ENCODE data around the gene ADCY5.

ADCY5 gene

DNA sequence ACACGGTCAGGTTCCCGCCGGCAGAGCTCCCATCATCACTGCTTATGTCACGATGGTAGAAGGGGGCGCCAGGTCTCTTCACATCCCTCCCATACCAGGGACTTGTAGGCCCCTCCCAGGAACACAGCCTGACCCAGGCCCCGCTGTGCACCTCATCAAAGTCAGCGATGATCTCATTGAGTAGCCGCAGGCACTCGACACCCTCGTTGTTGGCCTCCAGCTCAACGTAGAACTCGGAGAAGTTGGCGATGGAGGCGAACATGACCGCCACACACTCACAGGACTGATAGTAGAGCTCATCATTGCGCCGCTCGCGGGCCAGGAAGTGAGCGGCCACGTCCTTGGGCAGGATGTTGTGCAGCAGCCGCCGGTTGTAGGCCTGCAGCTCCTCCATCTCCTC is 157.9 kb downstream of the ADCY5 start:
- DNase-seq, result no peak

DNA sequence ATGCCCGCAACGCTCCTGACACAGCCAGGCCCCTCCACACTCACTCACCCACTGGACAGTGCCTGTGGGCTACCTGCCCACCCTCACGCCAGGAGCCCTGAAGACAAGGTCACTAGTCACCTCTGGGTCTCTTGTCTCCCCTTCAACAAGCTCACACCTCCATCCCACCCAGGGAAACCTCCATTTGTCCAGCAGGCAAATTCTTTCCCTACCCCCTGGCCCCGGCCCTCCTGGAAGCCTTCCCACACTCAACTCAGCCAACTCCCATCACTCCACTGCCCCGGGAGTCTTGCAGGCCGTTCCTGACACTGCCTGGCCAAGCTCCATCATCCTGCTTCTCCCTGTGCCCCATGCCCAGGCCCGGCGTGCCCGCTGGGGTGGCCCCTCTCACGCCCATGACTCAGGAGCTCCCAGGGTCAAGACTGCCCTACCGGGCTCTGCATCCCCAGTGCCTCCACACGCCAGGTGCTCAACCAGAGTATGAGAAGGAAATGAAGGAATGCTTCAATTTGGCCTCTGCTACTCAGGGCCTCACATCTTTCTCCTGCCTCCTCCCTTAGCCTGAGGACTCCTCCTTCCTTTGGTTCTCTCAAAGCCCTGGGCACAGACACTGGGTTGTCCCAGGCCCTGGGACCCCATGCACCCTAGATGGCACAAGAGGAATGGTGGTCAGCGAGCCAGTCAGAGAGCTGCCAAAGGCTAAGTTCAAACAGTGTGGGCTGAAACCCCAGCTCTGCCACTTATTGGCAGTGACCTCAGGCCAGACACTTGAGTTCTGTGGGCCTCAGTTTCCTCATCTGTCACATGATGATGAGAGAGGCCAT is 158.6 kb downstream of the ADCY5 start:
- no peak for DNase-seq

DNA sequence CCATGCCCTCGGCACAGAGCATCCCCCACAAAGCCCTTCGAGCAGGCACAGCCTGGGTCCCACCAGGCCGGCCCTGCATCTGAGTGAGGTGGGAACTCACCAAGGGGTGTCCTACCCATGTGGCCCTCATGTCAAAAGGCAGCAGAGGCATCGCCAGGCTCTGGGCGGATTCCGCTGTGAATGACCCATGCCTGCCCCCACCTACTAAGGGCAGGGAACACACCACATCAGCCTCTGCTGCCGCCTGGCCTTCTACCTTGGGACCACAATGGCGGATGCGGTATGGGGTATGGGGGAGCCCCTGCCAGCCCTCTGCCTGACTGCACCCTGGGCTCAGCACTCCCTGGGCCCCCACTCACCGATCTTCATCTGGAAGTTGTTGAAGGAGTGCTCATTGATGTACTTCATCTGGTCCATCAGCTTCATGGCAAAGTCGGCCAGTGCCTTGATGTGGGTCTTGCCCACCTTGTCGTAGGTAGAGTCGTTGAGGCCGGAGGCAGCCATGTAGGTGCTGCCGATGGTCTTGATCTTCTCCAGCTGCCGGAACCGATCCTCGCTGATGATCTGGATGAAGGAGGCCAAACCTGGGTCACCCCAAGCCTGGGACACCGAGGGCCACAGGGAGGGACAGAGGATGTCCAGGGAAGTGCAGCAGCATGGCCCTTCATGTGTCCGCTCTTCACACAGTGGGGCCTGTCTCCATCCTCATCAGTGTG is 159.3 kb downstream of the ADCY5 start:
- DNase-seq, result no peak

DNA sequence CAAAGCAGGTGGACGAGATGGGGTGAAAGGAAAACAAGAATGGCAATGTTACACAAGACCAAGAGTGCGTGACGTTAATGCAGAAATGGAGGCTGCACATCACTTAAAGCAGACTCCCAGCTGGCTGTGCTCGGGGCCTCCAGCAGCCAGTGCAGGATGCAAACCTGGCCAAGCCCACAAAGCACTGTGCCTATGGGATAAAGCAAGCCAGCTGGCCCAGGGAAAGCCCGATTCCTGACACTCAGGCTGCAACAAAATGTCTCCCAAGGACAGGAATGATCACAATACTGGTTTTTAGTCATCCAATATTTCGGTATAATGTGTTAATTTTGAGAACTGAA is 161.0 kb downstream of the ADCY5 start:
- no peak for DNase-seq

DNA sequence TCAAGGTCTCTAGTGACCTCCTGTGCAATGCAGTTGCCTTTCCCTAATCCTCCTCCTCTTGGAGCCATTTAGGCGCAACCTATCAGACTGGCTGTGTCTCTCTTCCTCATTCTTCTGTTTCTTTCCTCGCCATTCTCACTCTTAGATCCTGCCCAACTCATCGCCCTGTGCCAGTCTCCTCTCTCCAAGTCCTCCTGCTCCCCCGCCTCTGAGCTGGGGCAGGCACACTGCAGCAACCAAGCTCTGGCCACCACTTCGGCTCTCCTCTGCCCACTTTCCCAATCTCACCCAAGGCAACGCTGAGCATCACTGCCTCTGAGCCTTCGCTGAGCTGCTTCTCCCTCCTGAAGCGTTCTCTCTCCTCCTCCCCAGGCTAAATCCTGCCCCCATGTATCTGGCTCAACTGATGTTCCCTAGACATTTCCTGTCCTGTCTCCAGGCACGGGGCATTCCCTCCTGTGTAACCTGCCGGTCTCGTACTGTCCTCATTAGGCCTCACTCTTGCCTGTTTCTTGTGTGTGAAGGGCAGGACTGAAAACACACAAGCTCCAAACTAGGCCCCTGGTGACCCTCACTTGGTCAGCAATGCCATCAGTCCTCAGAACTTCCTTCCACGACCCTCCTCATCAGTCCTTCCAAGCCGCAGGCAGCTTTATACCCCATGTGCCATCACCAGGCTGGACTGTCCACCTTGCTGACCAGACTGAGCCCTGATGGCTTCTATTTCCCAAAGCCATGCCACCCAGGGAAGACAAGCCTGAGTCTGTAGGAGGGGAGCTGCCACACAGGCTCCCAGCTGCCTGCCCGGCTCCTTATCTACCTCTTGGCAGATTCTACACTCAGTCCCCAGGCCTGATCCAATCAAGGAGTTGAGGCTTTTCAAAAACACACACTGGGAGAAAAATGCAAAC is 161.6 kb downstream of the ADCY5 start:
- DNase-seq, result no peak

DNA sequence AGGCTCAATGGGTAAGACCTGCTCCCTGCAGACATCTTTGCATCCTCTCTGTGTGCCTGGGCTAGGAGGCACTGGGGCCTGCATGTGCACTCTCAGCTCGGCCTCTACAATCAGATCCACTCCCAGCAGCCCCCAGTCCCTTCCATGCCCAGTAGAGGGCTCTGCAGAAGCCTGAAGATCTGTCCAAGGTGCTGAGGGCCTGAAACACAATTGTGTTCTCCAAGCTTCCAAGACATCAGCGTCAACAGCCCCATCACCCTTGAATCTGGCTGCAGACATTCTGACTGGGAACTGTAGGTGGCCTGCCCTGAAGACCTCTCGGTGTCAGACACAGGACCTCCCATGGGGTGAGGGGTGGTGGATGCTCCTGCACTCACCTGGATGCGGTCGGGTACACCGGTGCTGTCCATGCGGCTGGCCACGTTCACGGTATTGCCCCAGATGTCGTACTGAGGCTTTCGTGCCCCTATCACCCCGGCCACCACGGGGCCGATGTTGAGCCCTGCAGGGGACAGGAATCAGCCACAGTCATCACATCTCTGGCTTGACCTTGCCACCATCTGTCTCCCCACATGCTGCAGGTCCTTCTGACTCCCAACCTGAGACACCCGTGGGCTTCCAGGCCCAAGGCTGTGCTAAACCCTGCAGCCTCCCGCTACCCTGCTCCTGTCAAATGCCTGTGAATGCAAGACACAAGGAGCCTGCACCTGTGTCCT is 162.4 kb downstream of the ADCY5 start:
- peak in 6 of 56 donors; percentile 13 to 46 (median 34) for DNase-seq

DNA sequence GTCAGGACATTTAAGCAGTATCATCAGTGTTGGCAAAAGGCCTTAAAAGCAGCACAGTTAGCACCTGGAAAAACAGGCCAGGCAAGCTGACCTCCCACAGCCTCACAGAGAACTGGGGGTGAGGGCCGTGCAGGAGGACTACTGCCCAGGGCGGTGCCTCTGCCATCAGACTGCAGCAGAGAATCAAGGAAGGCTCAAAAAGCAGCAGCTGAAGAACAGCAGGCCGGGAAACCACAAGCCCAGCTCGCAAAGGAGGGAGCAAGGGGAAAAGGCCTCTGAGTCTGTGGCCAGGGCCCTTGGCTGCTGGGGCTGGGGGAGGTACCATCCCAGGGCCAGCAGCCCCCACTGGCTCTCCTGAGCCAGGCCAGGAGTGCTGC is 163.0 kb downstream of the ADCY5 start:
- DNase-seq, result no peak

DNA sequence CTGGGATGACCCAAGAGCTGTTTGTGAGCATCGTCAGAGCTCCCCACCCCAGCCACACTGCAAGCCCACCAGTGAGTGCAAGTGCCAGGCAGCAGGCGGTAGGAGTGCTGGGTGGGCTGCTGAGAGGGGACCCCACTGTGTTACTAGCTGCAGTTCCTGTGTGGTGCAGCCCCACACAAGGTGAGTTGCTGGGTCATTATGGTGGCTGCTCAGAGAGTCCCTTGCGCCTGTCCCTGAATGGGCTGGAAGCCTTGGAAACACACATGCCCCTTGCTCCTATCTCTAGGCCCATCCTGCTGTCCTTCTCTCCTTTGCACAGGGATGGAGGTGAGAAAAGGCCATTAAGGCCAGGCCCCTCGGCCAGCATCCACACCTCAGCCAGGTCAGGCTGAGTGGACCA is 163.4 kb downstream of the ADCY5 start:
- DNase-seq, result no peak

DNA sequence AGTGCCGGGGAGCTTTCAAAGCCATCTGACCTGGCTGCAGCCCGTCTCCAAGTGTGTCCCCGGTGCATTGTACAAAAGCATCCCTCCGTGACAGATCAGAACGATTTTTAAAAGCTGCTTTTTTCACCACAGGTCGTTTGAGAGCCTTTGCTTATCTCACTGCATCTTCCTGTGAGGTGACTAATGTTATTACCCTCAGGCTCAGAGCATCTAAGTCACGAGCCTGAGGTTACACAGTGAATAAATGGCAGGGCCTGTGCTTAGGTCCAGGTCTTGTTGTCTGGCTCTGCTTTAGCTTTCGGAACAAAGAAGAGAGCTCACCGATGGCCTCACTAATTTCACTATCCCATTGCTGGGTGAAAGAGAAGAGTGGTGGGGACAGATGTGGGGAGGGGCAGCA is 163.8 kb downstream of the ADCY5 start:
- DNase-seq, result no peak

DNA sequence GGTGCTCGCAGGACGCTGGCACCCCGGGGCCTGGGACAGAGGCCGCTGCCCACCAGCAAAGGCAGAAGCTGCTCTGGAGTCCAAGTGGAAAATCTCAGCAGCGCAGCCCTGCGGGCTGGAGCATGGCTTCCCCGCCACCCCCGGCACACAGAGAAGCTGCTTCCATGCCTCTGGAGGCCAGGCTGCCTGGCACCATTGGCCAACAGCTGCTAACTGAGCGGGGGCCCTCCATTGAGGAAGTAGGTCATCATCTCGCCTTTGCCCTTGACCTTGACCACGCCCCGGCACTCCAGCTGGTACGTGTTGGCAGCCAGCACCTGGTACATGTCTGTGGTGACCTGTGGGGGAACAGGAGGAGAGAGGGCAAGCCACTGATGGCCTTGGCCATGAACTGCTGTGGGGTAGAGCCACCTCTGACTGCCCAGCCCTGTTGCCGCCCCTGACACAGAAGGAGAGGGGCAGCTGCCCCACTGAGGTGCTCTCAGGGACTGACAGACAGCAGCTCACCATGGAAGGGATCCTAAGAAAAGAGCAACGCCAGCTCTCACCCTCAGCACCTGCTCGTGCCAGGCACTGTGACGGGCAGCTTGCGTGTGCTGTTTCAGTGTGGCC is 164.4 kb downstream of the ADCY5 start:
- DNase-seq, result no peak

DNA sequence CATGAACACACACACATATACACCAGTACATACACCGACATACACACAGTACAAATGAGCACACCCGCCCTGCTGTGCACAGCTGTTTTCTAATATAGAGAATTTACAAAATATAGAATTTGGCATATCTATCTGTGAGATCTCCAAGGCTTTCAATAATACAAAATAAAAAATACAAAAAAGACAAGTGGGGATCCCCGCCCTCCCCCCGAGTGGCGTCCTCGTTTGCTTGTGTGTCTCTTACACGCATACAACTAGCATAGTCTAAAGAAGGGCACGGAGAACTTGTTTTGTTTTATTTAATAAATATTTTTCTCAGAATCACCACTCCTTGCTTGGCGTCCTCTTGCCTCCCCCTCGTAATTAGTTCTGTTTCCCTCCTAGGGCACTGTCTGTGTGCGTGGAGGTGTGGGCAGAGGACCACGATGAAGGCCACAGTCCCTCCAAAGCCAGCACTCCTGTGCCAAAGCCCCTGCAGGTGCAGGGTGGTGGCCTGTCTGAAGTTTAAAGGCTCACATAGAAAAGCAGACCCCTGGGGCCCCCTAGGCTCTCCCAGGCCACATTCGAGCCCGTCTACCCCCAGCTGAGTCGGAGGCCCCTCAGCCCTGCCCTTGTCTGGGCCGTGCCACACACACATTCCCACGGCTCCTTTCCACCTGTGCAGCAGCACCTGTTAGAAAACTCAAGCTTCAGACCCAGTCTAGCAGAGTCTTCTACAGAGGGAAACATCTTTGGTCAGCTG is 165.1 kb downstream of the ADCY5 start:
- DNase-seq, result no peak

DNA sequence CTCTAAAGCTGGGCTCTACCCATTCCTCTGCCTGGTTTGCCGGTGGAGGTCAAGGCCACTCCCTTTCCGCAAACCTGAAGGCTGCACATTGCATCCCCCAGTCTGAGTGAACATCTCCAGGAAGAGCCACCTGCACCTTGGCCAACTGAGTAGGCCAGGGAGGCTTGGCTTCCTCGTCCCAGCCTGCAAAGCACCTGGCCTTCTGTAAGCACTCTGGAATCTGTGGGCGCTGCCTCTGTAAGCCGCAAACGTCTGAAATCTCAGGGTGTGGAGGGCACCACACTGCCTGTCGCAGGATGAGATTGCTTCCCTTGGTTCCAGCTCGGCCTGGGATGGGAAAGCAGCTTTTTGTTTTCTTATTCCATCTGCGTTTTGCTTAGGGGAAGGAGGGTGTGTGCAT is 165.8 kb downstream of the ADCY5 start:
- DNase-seq, result no peak

DNA sequence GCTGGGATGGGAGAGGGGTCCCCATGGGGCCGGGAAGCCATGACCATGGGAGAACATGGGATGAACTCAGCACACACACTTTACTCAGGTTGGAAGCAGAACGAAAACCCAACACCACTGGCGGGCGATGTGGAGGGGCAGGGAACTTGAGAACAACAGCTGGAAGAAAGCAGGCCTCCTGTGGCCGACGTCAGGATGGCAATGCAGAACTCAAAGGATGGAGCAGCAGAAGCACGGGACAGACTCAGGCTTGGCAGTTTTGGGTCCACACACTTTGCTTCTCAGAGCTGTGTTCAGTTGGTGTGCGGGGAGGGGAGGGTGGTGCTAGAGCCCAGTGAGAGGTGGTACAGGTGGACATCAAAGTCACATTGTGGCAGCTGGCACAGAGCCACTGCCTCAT is 166.4 kb downstream of the ADCY5 start:
- no peak for DNase-seq

DNA sequence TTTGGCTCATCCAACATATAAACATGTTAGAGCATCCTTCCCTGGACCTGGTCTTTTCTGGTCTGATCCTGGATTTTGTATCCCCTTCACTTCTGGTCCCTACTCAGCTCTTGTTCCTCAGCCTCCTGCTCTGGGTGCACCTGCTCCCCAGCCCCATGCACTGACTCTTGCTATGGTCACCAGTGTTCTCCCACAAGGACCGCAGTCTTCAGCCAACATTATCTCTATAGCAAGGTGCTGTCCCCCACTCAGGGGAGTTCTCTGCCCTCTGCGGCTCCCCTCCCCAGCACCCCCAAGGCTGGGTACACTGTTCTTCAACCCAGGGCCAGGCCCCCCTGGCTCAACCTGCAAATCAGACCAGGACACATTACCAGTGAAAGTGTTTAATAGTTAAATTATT is 167.0 kb downstream of the ADCY5 start:
- DNase-seq, result no peak

DNA sequence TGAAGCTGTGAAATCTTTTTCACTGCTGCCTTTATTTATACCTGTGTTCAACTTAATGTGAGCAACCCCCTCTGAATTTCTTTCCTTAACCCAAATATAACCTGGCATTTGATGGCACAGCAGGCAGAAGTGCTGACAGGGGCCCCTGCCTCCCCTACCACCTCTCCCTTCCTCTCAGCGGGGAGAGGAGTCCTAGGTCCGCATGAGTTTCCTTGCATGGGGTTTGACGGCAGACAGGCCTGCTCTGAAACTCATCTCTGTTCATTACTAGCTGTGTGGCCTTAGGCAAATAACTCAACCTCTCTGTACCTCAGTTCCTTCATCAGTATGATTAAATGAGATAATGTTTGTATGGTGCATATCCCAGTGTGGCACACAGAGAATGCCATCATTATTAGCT is 167.5 kb downstream of the ADCY5 start:
- no peak for DNase-seq

DNA sequence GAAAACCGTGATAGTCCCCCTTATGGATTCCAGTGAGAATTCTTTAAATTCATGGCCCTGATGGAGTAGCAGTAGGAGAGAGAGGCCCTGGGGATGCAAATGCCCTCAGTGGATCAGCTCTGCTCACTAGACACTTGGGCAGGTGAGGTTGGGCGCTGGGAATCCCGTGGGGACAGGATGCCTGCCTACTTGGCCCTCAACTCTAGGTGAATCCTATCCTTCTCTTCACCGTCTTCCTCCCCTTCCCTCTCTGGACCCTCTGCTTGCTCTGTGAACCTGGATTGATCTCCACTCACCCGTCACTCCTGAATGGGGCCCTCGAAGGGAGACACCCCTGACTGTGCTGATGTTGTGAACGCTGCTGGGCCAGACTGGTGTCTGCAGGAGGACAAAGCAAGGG is 169.8 kb downstream of the ADCY5 start:
- no peak for DNase-seq

DNA sequence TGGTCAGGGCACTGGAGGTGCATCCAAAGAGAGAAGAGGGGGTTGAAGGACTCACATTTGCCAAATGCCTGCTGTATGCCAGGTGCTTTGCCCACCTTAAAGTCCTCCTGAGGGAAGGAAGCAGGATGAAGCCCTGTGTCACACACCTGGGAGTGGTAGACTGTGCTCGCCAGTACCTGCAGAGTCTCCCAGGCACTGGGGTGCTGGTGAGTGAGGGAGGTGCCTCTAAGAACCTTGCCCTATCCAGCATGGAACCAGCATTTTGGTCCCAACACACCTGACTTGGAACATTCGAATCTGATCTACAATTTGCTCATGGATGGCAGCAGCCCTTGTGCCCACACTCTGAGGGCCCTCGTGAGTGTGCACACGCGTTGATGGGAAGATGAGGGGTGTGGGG is 170.4 kb downstream of the ADCY5 start:
- peak in 1 of 56 donors; percentile 27 for DNase-seq

DNA sequence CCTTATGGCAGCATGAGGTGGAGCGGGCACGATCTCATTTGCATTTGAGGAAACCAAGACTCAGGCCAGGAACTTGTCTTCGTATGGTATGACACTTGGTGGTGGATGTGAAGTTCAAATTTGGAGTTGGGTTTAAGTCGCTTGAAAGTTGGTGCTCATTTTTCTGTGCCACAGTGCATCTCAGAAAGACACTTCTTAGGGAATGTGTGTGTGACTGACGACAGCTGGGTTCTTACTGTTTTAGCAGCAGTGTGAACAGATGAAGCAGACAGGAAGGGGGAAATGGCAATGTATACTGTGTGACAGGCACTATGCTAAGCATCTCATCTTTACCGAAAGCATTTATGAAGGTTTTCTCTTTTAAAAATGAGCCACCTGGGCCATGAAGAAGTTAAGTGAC is 171.8 kb downstream of the ADCY5 start:
- DNase-seq, result no peak

DNA sequence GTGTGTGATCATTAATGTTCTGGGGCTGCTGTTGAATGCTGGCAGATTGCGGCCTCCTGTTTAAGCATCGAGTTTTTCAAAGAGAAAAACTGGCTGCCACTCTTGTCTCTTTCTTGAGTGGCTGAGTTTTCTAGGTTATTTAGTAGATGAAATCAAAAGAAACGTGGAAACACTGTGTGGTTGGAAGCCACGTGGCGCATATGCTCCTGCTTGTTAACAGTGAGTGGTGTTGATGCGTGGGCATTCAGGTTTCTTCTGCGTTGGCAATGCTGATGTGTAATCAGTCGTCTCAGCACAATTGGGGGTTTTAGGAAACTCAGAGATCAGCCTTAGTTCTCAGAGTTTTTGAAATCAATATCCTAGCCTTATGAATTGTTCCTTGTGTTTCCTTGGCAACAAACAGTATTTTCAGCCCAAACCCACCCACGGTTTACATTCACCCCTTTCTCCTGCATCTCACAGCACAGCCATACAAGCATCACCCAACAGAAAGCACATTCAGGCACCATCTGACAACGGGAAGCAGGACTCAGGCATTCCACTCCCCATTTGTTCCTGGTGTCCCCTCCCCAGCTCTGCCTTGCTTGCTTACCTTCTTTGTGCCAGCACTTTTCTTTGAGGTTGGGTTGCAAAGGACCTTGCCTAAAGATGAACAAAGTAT is 172.4 kb downstream of the ADCY5 start:
- peak in 25 of 56 donors; percentile 24 to 84 (median 55) for DNase-seq

DNA sequence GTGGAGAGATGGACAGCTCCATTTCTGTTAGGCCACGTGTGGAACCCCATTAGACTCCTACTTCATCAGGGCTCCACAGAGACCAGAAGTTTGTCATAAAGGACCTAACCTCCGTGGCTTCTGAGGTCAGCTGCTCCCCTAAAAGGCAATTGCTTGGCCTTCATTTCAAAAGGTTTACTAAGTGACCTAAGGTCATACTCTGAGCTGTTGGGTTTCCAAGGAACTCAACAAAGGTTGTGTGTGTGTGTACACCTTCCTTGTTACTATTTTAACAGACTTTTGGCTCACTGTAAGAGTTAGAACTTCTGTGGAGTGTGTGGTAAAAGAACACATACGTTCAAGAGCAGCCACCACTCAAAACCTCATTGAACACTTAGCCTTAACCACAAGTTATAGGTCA is 173.2 kb downstream of the ADCY5 start:
- no peak for DNase-seq

Measured in nucleus accumbens (tissue), 56 donors.